Gastrocnemius medialis (tissue), 4 donors: ENCODE results near the gene AAR2.

ENCODE experiments used
- POLR2A ChIP-seq, 2 donors: fragments of 450-650 bp; IDR thresholded peaks; one replicate each; pipeline ENCODE4 v1.6.1; 2017; ENCODE audit warnings: antibody characterized with exemption in 2 of 2, mild to moderate bottlenecking in 2 of 2, moderate library complexity in 2 of 2
- TF ChIP-seq, protein P1 (sequence below), 5 experiments: fragments of 450-650 bp in 3 of 5; fragments of 200-600 bp in 2 of 5; sonication (generic) in 2 of 5; IDR thresholded peaks in 4 of 5; conservative IDR thresholded peaks in 1 of 5; 1 replicate in 4 of 5; 2 replicates in 1 of 5; pipeline ENCODE4 v1.5.1; 2016 to 2019; ENCODE audit warnings: antibody characterized with exemption in 5 of 5, mild to moderate bottlenecking in 3 of 5, moderate library complexity in 3 of 5

DNA sequence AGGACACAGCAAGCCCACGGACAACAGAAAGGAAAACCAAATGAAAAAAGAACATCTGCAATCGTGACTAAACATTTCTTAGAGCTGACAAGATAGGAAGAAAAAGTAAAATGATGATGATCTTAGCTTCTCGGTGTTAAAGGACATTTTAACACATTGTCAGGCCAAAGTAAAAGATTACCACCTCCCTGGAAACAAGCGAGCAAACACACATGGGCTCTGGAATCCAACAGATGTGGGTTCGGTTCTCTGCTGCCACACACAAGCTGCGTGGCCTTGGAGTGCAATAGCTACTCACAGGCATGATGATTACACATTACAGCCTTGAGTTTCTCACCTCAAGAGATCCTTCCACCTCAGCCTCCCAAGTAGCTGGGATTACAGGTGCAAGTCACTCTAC, 7.5 kb upstream of the AAR2 start:
- no peak for TF ChIP-seq POLR2A (IDR thresholded peaks at IDR 0.05)
- TF ChIP-seq, protein P1, sequence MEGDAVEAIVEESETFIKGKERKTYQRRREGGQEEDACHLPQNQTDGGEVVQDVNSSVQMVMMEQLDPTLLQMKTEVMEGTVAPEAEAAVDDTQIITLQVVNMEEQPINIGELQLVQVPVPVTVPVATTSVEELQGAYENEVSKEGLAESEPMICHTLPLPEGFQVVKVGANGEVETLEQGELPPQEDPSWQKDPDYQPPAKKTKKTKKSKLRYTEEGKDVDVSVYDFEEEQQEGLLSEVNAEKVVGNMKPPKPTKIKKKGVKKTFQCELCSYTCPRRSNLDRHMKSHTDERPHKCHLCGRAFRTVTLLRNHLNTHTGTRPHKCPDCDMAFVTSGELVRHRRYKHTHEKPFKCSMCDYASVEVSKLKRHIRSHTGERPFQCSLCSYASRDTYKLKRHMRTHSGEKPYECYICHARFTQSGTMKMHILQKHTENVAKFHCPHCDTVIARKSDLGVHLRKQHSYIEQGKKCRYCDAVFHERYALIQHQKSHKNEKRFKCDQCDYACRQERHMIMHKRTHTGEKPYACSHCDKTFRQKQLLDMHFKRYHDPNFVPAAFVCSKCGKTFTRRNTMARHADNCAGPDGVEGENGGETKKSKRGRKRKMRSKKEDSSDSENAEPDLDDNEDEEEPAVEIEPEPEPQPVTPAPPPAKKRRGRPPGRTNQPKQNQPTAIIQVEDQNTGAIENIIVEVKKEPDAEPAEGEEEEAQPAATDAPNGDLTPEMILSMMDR (IDR thresholded peaks at IDR 0.05 in 4 of 5, conservative IDR thresholded peaks at IDR 0.05 in 1 of 5), result no peak
